ENCODE results near the gene CD55.
A peak's percentile ranks its signal among the peaks of the same experiment; 100 is the strongest.
"Not testable (repeated sequence)": the region's sequence is repeated elsewhere in the genome, so short reads cannot be mapped to it uniquely, and the experiment has no call there.

CD55 gene

DNA sequence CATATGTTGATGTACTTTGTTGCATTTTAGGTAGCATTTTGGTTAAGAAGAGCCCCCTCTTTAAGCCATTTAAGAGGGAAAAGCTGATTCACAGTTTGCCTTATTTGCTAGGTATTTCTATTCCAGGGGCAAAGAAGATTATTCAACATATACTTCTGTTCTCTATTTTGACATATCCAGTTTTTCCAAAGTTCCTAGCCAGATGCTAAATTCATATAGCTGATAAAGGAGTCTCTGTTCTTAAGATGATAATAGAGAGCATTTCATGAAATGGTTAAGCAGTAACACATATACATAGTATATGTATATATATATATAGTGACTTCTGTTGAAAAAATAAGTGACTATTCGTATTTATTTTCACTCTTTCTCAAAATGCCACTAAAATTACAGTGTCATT, 15.5 kb upstream of the CD55 start:
- no peak for DNase-seq

DNA sequence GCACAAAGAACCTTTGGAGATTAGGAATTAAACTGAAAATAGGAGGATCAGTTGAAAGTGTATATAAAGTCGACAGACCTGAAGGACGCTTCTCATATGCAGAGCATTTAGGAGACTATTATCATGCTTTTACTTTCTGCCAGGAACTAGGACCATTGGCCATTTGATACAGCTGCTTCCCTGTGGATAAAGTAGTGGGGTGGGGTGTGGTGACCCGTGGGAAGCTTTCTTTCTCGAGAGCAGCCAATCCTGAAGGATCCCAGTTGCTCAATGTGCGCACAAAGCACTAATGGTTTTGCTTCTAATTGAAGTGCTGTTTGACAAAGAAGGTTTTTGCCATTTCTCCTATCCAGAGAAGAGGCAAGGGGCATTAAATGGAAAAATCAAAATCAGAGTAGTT, 14.9 kb upstream of the CD55 start:
- no peak for DNase-seq

DNA sequence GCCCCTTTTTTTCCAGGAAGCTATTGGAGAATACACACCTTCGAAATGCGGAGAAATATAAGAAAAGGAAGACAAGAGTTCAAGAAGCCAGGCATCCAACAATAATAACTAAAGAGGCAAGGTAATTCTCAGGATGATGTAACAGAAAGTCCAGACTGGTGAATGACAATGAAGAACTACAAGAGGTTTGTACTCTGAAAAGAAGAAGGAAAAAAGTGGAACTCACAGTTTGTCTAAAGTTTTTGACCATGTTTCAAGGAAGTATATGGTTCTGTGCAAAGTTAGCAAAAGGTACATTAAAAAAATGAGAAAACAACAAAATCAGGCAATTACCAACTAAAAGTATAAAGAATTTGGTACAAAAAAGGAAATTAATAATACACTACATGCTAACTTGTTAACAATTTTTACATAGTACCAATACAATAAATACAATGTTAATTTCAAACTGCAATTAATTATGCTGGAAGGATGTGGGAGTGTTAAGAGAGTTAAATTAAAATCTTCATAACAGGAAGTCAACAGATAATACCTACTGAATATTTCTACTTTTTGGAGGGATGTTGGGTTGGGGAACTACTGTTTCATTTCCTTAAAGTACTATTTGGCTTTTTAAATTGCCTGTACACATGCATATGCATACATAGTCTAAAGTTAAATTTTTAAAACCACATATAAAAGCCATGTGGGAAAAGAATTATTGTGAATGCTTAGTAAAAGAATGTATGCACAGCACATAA, 12.9 kb upstream of the CD55 start:
- peak; percentile 48 for DNase-seq

DNA sequence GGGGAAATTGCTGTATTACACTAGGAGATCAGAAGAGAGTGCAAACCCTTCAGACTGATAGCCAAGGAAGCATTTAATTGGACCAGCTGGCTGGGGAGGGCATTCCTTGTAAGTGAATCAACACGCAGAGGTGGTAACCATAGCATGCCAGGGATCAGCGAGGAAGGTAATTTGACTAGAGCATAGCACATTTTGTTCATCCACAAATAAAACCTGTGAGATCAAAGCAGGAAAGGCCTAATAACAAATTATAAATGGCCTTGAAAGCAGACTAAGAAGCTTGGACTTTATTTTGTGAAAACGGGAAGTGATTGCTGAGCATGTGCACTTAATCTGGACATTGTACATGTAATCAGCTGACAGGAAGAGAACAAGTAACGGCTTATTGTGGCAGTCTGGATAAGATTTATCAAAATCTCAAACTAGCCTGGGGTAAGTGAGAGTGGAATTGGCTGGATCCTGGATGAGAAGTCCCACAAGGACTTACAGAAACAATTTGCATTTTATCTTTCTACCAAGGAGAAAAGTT, 11.7 kb upstream of the CD55 start:
- DNase-seq, result peak; percentile 90

DNA sequence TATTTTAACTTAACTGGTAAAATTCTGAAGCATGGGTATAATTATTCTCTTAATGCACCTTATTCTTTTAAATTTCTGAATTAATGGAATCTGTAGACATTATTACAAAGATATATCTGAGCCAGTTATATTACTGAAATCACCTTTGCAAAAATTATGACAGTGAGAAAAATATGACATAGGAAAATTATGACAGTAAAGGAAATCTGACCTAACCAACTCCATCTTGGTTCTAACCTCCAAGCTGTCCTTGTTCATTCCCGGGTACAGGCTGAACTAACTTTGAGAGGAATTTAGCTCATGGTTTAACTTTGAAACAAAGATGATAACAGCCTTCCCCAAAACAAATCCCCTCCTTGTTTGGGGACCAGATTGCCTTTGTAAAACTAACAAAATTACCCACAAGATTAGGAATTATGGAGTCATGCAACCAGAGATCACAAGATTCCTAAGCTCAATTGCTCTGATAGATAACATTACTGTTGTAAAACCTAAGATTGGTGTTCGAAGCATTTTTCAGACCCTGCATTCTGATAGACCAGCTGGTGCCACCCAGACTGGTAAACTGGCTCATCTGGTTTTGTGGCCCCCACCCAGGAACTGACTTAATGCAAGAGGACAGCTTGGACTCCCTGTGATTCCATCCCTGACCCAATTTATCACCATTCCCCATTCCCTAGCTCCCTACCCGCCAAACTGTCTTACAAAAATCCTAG, 9.4 kb upstream of the CD55 start:
- DNase-seq, result no peak

DNA sequence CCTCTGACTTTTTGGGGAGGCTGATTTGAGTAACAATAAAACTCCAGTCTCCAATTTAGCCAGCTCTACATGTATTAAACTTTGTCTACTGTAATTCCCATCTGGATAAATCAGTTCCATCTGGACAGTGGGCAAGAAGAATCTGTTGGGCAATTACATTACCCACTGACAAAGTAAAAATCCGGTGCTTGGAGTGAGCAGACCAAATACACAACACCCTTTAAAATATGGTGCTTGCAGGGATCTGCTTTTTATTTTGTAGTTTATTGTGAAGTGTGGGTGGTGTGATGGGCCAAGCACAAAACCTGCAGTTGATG, 8.9 kb upstream of the CD55 start:
- DNase-seq, result no peak

DNA sequence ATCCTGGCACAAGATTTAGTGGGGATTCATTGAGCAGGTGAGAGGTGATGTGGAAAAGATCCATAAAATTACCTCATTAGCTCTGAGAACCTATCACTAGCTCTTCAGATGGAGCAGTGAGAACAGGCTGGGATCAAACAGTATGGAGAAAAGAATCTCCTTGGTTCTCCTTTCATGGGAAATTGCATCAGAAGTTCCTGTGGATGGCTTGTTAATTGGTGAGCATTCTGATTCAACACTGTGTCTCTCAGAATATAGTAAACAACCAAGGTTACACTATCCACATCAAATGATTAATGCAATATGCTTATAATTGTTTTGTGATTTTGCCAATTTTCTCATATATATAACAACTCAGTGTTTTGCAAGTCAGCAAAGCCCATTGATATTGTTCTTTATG, 8.3 kb upstream of the CD55 start:
- DNase-seq, result no peak

DNA sequence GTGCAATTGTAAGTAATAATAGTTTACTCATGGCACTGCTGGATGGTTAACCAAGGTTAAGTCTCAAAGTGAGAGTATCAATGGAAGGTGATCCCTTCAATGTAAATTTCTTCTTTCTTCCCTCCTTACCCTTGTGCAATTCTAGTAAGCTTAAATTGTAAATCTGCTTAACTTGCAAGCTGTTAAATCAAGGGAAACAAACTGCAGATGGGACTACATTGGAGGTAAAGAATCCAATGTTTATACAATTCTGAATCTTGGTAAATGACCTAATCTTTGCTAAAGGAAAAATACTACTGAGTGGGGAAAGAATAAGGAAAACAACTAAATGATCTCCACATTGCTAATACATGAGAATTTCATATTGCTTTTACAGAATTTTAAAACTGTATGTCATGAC, 6.7 kb upstream of the CD55 start:
- DNase-seq, result no peak

DNA sequence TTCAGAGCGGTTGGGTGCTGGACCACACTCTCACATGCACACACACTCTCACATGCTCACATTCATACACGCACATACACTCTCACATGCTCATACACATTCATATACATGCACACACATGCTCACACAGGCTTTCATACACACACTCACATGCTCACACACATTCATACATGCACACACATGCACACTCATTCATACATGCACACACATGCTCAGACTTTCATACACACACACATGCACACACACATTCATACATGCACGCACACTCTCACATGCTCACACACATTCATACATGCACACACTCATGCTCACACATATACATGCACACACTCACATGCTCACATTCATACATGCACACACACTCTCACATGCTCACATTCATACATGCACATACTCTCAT, 6.0 kb upstream of the CD55 start:
- DNase-seq, result no peak

DNA sequence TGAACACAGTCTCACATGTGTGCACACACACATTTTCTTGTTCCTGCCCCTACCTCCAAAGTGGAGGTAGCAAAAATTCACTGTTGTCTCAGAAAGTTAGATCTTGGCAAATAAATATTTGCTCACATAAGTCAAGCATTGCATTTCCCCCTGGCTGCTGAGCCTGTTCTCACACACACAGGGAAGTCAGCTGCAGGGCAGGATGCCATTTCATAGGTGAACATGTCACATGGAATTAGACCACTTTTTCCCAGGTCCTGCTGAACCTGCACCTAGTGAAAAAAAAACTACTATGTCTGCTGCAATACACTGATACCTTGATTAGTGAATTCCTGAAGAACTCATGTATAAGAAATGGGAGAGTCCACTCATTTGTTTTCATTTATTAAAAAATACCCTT, 5.3 kb upstream of the CD55 start:
- DNase-seq, result peak; percentile 35

DNA sequence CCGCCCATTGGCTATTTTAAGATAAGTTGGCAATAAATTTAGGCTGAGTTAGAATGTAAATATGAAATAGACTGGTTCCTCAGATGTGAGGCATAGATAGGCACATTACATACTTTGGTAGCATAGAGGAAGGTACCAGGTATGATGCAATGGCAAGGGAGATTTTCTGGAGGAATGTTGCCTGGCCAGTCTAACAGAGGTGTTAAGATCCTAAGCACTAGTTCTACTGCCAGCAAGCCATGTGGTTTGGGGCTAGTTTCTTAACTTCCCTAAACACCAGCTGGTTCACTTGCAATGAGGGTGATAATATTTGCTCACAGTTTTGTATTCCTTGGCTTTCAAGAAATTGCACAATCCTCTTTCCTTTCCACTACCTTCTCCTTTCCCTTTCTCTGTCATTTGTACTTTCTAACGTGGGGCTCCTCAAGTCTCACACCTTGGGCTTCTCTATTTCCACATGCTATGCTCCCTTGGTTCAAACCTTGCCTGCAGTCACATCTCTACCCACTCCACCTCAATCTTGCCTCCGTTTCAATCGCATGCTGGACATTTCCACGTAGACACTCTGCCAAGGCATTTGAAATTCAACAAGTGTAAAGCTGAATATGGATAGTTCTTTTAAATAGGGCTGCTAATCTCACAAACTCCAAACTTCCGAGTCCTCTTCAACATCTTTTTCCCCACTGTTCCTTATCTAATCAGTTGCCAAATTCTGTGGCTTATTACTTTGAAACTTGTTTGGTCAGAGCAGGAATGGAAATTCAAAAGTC, 4.7 kb upstream of the CD55 start:
- DNase-seq, result peak; percentile 89

DNA sequence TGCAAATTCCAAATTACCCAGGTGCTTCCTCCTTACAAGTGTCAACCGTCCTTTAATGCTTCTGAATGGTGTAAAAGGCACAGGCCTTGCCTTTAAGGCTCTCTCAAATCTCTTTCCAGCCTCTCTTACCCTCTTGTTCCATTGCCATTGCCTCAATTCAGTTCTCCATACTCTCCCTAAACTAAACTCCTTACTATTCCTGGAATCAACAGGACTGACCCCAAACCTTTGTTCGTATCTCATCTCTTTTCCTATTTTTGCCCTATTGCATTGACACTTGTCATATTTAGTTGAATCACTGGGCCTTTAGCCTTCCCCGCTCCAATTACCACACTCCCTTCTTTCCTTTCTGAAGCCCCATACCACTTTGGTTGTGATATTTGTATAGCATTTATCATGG, 3.9 kb upstream of the CD55 start:
- DNase-seq, result no peak

DNA sequence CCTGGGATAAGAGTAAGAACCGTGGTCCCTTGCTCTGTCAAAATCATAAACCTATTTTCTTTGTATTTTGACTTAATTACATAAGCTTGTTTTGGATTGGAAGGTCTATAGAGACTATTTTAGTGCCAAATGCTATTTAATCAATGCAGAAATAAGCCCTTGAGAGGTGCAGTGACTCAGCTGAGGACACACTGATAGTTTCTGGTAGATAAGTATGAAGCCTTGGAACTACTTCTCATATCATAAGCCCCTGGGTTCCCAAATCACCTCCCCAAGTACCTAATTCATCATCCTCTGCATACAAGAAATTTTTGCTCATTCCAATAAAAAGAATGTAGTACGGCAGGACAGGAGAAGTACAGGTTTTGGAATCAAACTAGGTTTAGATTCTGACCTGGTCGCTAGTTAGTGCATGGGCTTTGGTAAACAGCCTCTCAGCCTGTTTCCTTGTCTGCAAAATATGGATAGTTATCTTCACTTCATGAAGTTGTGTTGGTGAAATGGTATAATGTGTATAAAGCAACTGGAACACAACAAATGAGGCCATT, 3.3 kb upstream of the CD55 start:
- peak; percentile 48 for DNase-seq

DNA sequence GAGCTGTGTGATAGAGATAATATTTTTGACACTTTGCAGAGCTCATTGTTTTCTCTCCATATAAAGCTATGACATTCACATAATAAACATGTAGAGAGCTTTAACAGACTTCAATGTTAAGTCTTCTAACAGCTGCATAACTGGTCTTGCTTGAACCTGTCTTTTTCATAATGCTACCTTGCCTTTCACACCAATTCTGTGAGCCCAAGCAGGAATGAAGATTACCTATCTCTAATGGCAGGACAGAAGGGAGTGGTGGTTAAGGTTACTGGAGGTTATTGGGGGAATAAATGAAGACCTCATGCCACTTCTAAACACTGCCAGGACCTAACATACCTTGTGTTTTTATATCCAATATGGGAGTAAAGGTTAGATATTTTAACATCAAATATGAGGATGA, 2.3 kb upstream of the CD55 start:
- DNase-seq, result no peak

DNA sequence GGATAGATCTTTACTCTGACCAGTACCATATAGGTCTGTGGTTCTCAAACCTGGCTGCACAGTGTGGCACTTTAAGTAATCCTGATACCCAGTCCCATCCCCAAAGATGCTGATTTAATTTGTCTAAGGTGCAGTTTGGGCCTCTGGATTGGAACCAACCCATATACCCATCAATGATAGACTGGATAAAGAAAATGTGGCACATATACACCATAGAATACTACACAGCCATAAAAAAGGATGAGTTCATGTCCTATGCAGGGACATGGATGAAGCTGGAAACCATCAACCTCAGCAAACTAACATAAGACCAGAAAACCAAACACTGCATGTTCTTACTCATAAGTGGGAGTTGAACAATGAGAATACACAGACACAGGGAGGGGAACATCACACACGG, 1.4 kb upstream of the CD55 start:
- DNase-seq, result not testable (repeated sequence)

DNA sequence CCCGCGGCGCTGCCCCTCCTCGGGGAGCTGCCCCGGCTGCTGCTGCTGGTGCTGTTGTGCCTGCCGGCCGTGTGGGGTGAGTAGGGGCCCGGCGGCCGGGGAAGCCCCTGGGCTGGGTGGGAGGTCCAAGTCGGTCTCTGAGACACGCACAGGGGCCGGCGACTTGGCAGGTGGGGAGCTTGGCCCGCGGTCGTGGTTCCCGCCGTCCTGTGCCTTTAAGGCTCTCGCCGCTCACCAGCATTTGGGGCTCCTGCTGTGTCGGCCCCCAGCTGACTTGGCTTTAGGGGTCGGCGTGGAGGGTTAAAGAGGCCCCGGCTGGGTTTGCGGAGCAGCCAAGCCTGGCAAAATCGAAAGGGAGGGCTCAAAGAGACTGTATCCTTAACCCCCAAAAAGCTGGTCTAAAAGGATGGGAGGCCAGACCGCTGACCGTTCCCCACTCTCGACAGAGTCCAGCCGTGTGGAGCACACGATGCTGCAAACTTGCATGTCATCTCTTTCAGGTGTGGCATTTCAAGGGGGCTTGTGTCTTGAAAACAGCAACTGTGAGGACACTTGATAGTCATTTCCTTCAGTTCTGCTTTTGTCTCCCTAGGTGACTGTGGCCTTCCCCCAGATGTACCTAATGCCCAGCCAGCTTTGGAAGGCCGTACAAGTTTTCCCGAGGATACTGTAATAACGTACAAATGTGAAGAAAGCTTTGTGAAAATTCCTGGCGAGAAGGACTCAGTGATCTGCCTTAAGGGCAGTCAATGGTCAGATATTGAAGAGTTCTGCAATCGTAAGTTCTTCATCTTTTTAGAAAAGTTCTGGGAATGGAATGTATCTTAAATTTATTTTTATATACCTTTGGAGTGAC, 540 bp downstream of the CD55 start:
- DNase-seq, result peak; percentile 54

DNA sequence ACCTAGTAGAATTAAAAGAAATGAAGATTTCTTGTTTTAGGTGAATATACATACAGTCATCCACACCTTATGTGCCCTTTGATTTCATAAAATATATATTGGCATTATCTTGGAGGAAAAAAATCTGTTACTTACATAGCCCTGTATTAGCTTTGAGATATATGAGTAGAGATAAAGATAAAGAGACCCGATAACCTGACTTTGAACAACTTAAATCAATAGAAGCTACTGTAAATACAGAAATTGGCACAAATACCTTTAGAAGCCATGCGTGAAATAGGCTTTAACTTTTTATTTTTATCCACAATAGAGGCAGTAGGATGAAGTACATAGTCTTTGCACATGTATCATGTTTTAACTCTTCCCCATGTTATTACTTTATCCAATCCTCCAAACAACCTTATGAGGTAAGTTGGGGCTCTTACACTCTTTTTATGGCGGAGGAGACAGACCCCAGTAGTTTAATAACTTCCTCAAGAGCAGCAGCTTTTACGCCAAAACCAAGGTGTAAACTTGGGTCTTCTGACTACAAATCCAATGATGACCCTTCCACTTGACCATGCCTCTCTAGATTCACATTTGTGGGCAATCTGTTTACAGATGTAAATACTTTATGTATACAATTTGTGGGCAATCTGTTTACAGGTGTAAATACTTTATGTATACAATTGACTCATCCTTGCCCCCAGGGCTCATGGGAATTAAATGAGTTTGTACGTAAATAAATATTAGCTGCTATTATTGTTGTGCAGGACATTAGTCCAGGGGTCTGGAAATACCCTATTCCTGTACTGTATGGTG, 2.1 kb downstream of the CD55 start:
- DNase-seq, result no peak

DNA sequence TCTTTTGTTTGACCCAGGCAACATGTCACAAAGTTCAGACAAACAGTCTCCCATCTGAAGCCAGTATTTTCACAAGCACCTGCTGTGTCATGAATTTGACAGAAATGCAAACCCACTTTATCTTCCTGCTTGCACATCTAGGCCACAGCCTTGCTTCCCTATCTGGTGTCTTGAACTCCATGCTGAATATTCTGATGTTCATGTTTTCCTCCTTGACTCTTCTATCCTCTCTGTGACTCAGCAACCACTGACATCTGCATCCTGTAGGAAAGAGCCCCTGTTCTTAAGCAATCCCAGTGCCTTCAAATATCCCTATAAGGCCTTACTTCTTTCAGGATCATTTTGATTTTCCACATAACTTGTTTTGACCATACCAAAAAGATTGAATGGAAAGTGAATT, 6.5 kb downstream of the CD55 start:
- peak; percentile 55 for DNase-seq

DNA sequence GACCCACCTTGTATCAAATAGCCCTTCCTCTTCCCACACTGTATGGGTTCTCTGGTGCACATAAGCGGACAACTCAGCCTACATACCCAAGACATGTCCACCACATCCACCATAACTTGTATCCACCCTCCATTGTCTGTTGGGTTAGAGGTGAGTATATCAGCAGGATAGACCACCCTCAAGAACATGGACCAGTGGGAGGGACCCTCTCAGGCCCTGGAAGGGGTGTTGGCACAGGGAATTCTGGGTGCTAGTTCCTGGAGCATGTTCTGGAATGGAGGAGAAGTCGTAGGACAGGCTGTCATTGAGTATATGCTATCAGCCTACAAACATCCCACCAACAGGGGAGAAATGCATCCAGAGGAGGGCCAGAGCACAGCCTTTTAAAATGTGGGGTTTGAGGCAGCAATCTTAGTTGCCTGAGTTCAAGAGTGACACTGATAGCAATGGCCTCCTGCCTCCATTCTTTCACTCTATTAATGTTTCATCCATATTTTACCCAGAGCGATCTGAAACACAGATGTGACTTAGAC, 7.5 kb downstream of the CD55 start:
- DNase-seq, result no peak

DNA sequence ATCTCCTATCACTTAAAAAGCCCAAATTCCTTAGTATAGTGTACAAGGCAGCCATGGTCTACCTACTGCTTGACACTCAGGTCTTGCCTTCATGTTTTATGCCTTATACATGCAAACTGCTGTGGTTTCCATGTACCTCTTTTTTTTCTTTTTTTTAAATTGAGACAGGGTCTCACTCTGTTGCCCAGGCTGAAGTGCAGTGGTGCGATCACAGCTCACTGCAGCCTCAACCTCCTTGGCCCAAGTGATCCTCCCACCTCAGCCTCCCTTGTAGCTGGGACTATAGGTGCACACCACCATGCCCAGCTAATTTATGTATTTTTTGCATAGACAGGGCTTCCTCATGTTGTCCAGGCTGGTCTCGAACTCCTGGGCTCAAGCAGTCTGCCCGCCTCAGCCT, 8.0 kb downstream of the CD55 start:
- DNase-seq, result no peak

DNA sequence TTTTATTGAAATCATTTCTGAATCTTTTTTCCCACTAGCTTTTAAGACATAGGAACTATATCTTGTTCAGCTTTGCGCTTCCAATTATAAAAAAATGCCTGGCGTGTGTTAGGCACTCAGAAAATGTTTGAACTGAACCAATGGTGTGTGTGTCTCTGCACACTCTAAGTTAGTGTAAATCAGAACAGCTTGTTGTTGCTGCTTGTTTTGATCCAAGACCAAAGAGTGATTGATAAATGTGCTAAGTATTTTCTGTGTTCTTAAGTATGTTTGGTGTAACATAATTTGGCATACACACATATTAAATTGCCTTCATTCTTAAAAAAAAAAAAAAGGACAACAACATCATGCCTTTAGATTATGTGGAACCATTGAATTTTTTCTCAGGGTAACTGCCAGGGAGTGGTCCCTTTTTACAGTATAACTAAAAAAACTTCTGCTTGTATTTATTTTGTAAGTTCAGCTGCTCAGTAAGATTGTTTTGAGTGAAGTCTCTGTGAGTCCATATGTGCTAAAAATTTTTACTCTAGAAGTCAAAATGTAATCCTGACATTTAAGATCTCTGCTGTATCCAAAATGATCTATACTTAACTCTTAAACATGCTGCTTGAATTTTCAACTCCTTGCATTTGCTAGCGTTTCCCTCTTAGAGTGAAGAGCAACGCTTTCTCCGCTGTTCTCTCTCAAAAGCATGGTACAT, 8.7 kb downstream of the CD55 start:
- DNase-seq, result no peak
